ENCODE results near the gene PTPRT. TPM values are rescaled to one million over a fixed set of nuclear protein-coding genes. Genes with fewer than 3 reads are reported as not detected.

Gene PTPRT
- total and polyA plus RNA-seq, 2 of the 13 experiments (the other 11 are each of a cell fraction or from before 2014, with no cell fraction given) = under 0.01 to 0.09 TPM

GRCh38 chr20:42360621-42361020 is 829.1 kb downstream of the PTPRT start (continued):
- no peak for TF ChIP-seq ZNF557 (CRISPR knock-in tag; IDR thresholded peaks at IDR 0.05)
- no peak for TF ChIP-seq ATF5 (CRISPR knock-in tag; IDR thresholded peaks at IDR 0.05; ENCODE audit: low read depth)

- H2AFZ ChIP-seq (ENCODE audit: low read length) = no peak overlapping the region
- in situ Hi-C loops (cut with HindIII; ENCODE audit: extremely low pct_ligation_motif_present, low pct_unique_long_range_greater_than_20kb) = no loop called here
- H3K27me3 ChIP-seq (ENCODE audit: control insufficient read depth in 1 of 2, insufficient read depth in 2 of 2, low read length in 2 of 2) = no peaks in the 10 kb centered on the region
- BruUV-seq (replicated peaks) = no TSS peak
- intact Hi-C loops (cut with micrococcal nuclease; ENCODE audit: unreplicated experiment) = no loop called here
- H3K9ac ChIP-seq (ENCODE audit: insufficient read depth, low read depth, low read length) = no peak overlapping the region
- no peaks in the 10 kb centered on the region for H4K20me1 ChIP-seq (ENCODE audit: insufficient read depth, low read length)
- H3K4me1 ChIP-seq (ENCODE audit: insufficient read depth, low read length) = no peaks in the 10 kb centered on the region
- ChIA-PET CTCF (ENCODE audit: low intra/inter-chr PET ratio, low total read pairs) (no interaction called here), POLR2A (no interaction called here)
- WGBS (ENCODE audit: low lambda C conversion rate) = 13% methylated on average over 7 of the region's 10 CpGs
- no peak for TF ChIP-seq ZNF280D (CRISPR knock-in tag; IDR thresholded peaks at IDR 0.05)
- TF ChIP-seq NKX3-1 (CRISPR knock-in tag; IDR thresholded peaks at IDR 0.05) = no peak
- no peak for TF ChIP-seq SMARCE1 (IDR thresholded peaks at IDR 0.05; ENCODE audit: borderline replicate concordance)
- TF ChIP-seq ZNF460 (CRISPR knock-in tag; IDR thresholded peaks at IDR 0.05; ENCODE audit: borderline replicate concordance) = no peak
- TF ChIP-seq ZNF17 (CRISPR knock-in tag; IDR thresholded peaks at IDR 0.05) = no peak
- TF ChIP-seq CBX5 (CRISPR knock-in tag; IDR thresholded peaks at IDR 0.05; ENCODE audit: borderline replicate concordance) = no peak
- TF ChIP-seq MAFF (IDR thresholded peaks at IDR 0.05; ENCODE audit: low read depth, low read length) = no peak
- no peak for TF ChIP-seq KDM3A (CRISPR knock-in tag; IDR thresholded peaks at IDR 0.05; ENCODE audit: low read depth)
- TF ChIP-seq ZNF282 (IDR thresholded peaks at IDR 0.05; ENCODE audit: partially characterized antibody) = no peak
- no peak for TF ChIP-seq RELA (CRISPR knock-in tag; IDR thresholded peaks at IDR 0.05)
- TF ChIP-seq NR2F1 (CRISPR knock-in tag; IDR thresholded peaks at IDR 0.05) = no peak
- no peak for TF ChIP-seq ZNF691 (CRISPR knock-in tag; IDR thresholded peaks at IDR 0.05; ENCODE audit: borderline replicate concordance, low read depth)
- TF ChIP-seq DDIT3 (CRISPR knock-in tag; IDR thresholded peaks at IDR 0.05) = no peak
- no peak overlapping the region for H3K27ac ChIP-seq (ENCODE audit: extremely low read length, insufficient read depth, low read length)
- H3K4me2 ChIP-seq (ENCODE audit: low read depth, low read length) = no peak overlapping the region
- no peaks in the 10 kb centered on the region for H3K9me3 ChIP-seq (ENCODE audit: low read length)
- no peaks in the 10 kb centered on the region for H3K36me3 ChIP-seq (replicated peaks in 1 of 2; ENCODE audit: control insufficient read depth in 1 of 2, insufficient read depth in 2 of 2, low read length in 2 of 2)
- ATAC-seq = peak; percentile 62; the same call in 2 of the 3 replicates
- H3K79me2 ChIP-seq (ENCODE audit: insufficient read depth, low read length) = no peaks in the 10 kb centered on the region
- H3K4me3 ChIP-seq (replicated peaks in 1 of 3; ENCODE audit: insufficient read depth in 1 of 3, low read depth in 2 of 3, low read length in 3 of 3) = no peak overlapping the region
- no peak for FAIRE-seq
- no peak for DNase-seq (ENCODE audit: low spot score)
Measured at GRCh38 chr20:42359617-42360016, 830.1 kb downstream of the PTPRT start.
